ENCODE data around the gene TENM4. TPM values are rescaled to one million over a fixed set of nuclear protein-coding genes. Genes with fewer than 3 reads are reported as not detected.

The TENM4 gene
- total and polyA plus RNA-seq, 2 of the 13 experiments (the other 11 are each of a cell fraction or from before 2014, with no cell fraction given) = not detected

DNA sequence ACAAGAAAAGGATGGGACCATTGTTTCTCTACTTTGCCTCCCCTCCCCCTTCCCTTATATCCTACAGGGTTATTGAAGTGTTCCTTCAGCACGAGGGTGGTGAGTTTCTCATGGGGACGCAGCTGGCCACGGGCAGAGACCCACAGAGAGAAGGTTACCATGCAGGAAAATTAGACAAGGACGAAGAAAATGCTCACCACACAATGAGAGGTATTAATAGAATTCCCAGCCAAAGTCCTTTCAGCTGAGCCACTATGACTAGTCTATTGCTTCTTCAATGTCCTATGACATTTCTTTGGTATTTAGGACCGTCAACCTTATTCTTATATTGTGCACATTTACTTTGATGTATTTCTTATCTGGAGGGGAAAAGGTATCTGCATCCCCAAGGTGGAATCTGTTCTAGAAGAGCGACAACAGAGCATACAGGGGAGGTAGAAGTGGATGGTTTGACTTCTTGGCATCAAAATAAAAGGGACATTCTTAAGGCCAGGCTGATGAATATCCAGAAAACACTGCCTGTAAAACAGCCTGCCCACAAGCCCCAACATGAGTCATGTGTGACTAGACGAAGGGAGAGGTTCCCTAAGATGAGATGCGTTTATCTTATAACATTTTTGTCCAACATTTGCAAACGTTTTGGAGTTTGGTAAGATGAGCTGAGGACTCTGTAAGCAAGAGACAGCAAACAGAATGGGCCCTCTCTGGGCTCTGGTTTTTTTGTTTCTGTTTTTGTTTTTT is 656.3 kb downstream of the TENM4 start:
- ChIA-PET POLR2A (no interaction called here), CTCF (ENCODE audit: low intra/inter-chr PET ratio, low total read pairs) (no interaction called here)
- Histone ChIP-seq H3K4me1 (ENCODE audit: insufficient read depth, low read length) (no peaks in the 10 kb centered on the region), H2AFZ (ENCODE audit: low read length) (no peak overlapping the region), H3K36me3 (replicated peaks in 1 of 2; ENCODE audit: control insufficient read depth in 1 of 2, insufficient read depth in 2 of 2, low read length in 2 of 2) (no peaks in the 10 kb centered on the region), H3K27ac (ENCODE audit: extremely low read length, insufficient read depth, low read length) (no peak overlapping the region), H3K27me3 (ENCODE audit: control insufficient read depth in 1 of 2, insufficient read depth in 2 of 2, low read length in 2 of 2) (peaks cover 2 to 8% of the 10 kb centered on the region in 2 experiments; a peak in 3 of 5 replicates), H4K20me1 (ENCODE audit: insufficient read depth, low read length) (no peaks in the 10 kb centered on the region), H3K9me3 (ENCODE audit: low read length) (no peaks in the 10 kb centered on the region), H3K79me2 (ENCODE audit: insufficient read depth, low read length) (no peaks in the 10 kb centered on the region), H3K9ac (ENCODE audit: insufficient read depth, low read depth, low read length) (no peak overlapping the region), H3K4me3 (replicated peaks in 1 of 3; ENCODE audit: insufficient read depth in 1 of 3, low read depth in 2 of 3, low read length in 3 of 3) (no peak overlapping the region), H3K4me2 (ENCODE audit: low read depth, low read length) (no peak overlapping the region)
- intact Hi-C loops (cut with micrococcal nuclease; ENCODE audit: unreplicated experiment) = no loop called here
- FAIRE-seq (no peak), DNase-seq (ENCODE audit: low spot score) (no peak), ATAC-seq (no peak)
- no peak for TF ChIP-seq ZNF746 (CRISPR knock-in tag; IDR thresholded peaks at IDR 0.05)
- TF ChIP-seq, protein P1, sequence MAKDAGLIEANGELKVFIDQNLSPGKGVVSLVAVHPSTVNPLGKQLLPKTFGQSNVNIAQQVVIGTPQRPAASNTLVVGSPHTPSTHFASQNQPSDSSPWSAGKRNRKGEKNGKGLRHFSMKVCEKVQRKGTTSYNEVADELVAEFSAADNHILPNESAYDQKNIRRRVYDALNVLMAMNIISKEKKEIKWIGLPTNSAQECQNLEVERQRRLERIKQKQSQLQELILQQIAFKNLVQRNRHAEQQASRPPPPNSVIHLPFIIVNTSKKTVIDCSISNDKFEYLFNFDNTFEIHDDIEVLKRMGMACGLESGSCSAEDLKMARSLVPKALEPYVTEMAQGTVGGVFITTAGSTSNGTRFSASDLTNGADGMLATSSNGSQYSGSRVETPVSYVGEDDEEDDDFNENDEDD (CRISPR knock-in tag; IDR thresholded peaks at IDR 0.05; ENCODE audit: borderline replicate concordance) = no peak
- no peak for TF ChIP-seq TEAD2 (CRISPR knock-in tag; IDR thresholded peaks at IDR 0.05)
- TF ChIP-seq PHF8 (CRISPR knock-in tag; IDR thresholded peaks at IDR 0.05) = no peak
- TF ChIP-seq ZNF484 (CRISPR knock-in tag; IDR thresholded peaks at IDR 0.05; ENCODE audit: borderline replicate concordance, low read depth) = no peak
- TF ChIP-seq MAF1 (CRISPR knock-in tag; IDR thresholded peaks at IDR 0.05; ENCODE audit: borderline replicate concordance) = no peak
- no TSS peak for BruUV-seq (replicated peaks)
- in situ Hi-C loops (cut with HindIII; ENCODE audit: extremely low pct_ligation_motif_present, low pct_unique_long_range_greater_than_20kb) = no loop called here
- 3% methylated on average over 9 of the region's 9 CpGs for WGBS (ENCODE audit: low lambda C conversion rate)

DNA sequence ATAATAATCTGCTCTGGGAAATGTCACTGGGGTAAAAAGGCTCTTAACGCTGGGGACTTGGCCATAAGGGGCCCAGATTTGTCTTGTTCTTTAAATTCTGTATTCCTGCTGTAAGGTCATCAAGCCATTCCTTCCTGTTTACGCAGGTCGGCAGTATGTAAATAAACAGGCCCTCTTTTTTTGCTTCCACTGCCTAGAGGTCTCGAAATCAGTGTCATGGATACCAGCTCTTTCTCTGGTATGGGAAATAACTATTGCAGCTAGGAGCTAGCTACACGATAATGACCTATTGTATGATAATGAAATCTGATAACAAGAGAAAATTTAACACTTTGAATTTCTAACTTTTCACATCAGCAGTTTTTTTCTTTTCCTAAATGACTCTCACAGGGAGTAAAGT is 657.0 kb downstream of the TENM4 start:
- CTCF ChIA-PET (ENCODE audit: low intra/inter-chr PET ratio, low total read pairs) = no interaction called here
- TF ChIP-seq SMYD3 (CRISPR knock-in tag; IDR thresholded peaks at IDR 0.05) (no peak), ZNF230 (CRISPR knock-in tag; IDR thresholded peaks at IDR 0.05) (no peak), PLRG1 (conservative IDR thresholded peaks at IDR 0.05) (no peak), ZSCAN25 (CRISPR knock-in tag; IDR thresholded peaks at IDR 0.05) (no peak), AKAP8 (CRISPR knock-in tag; IDR thresholded peaks at IDR 0.05) (no peak), ADNP (CRISPR knock-in tag; IDR thresholded peaks at IDR 0.05) (no peak)
- TF ChIP-seq, protein P2, sequence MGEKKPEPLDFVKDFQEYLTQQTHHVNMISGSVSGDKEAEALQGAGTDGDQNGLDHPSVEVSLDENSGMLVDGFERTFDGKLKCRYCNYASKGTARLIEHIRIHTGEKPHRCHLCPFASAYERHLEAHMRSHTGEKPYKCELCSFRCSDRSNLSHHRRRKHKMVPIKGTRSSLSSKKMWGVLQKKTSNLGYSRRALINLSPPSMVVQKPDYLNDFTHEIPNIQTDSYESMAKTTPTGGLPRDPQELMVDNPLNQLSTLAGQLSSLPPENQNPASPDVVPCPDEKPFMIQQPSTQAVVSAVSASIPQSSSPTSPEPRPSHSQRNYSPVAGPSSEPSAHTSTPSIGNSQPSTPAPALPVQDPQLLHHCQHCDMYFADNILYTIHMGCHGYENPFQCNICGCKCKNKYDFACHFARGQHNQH (CRISPR knock-in tag; IDR thresholded peaks at IDR 0.05) = no peak
- TF ChIP-seq, protein P3, sequence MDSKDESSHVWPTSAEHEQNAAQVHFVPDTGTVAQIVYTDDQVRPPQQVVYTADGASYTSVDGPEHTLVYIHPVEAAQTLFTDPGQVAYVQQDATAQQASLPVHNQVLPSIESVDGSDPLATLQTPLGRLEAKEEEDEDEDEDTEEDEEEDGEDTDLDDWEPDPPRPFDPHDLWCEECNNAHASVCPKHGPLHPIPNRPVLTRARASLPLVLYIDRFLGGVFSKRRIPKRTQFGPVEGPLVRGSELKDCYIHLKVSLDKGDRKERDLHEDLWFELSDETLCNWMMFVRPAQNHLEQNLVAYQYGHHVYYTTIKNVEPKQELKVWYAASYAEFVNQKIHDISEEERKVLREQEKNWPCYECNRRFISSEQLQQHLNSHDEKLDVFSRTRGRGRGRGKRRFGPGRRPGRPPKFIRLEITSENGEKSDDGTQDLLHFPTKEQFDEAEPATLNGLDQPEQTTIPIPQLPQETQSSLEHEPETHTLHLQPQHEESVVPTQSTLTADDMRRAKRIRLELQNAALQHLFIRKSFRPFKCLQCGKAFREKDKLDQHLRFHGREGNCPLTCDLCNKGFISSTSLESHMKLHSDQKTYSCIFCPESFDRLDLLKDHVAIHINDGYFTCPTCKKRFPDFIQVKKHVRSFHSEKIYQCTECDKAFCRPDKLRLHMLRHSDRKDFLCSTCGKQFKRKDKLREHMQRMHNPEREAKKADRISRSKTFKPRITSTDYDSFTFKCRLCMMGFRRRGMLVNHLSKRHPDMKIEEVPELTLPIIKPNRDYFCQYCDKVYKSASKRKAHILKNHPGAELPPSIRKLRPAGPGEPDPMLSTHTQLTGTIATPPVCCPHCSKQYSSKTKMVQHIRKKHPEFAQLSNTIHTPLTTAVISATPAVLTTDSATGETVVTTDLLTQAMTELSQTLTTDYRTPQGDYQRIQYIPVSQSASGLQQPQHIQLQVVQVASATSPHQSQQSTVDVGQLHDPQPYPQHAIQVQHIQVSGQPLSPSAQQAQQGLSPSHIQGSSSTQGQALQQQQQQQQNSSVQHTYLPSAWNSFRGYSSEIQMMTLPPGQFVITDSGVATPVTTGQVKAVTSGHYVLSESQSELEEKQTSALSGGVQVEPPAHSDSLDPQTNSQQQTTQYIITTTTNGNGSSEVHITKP (CRISPR knock-in tag; IDR thresholded peaks at IDR 0.05; ENCODE audit: low read depth) = no peak

More for the DNA sequence above, 657.0 kb downstream of the TENM4 start:
- no peak for ATAC-seq
- WGBS (ENCODE audit: low lambda C conversion rate) = 3% methylated on average over 5 of the region's 5 CpGs
- Histone ChIP-seq H3K4me3 (replicated peaks in 1 of 3; ENCODE audit: insufficient read depth in 1 of 3, low read depth in 2 of 3, low read length in 3 of 3) (no peak overlapping the region), H3K9ac (ENCODE audit: insufficient read depth, low read depth, low read length) (no peak overlapping the region), H3K4me1 (ENCODE audit: insufficient read depth, low read length) (no peaks in the 10 kb centered on the region), H3K9me3 (ENCODE audit: low read length) (no peaks in the 10 kb centered on the region), H2AFZ (ENCODE audit: low read length) (no peak overlapping the region), H3K36me3 (replicated peaks in 1 of 2; ENCODE audit: control insufficient read depth in 1 of 2, insufficient read depth in 2 of 2, low read length in 2 of 2) (no peaks in the 10 kb centered on the region), H3K79me2 (ENCODE audit: insufficient read depth, low read length) (no peaks in the 10 kb centered on the region), H3K4me2 (ENCODE audit: low read depth, low read length) (no peak overlapping the region), H4K20me1 (ENCODE audit: insufficient read depth, low read length) (no peaks in the 10 kb centered on the region), H3K27me3 (ENCODE audit: control insufficient read depth in 1 of 2, insufficient read depth in 2 of 2, low read length in 2 of 2) (peaks cover 2 to 8% of the 10 kb centered on the region in 2 experiments; a peak in 3 of 5 replicates), H3K27ac (ENCODE audit: extremely low read length, insufficient read depth, low read length) (no peak overlapping the region)
- in situ Hi-C loops (cut with HindIII; ENCODE audit: extremely low pct_ligation_motif_present, low pct_unique_long_range_greater_than_20kb) = no loop called here
- DNase-seq (ENCODE audit: low spot score) = no peak
- POLR2A ChIA-PET = no interaction called here
- FAIRE-seq = no peak
- BruUV-seq (replicated peaks) = no TSS peak
- intact Hi-C loops (cut with micrococcal nuclease; ENCODE audit: unreplicated experiment) = no loop called here

Data from HepG2 (cell line).